Kidney epithelial cell (primary cell): ENCODE results near the gene TACR1. TPM values are rescaled to one million over a fixed set of nuclear protein-coding genes. Genes with fewer than 3 reads are reported as not detected.
A peak's percentile ranks its signal among the peaks of the same experiment; 100 is the strongest.

Source experiments
- DNase-seq: peaks from one replicate; pipeline ENCODE4 v3.0.0-alpha.2; 2010; ENCODE audit warnings: low read depth
- H3K27me3 ChIP-seq: 2 replicates; pipeline ENCODE4 v1.6.0; 2011; ENCODE audit warnings: low read length; ENCODE audit not compliant: control insufficient read depth, insufficient read depth
- H3K36me3 ChIP-seq: 2 replicates; pipeline ENCODE4 v1.5.1; 2011; ENCODE audit warnings: low read length; ENCODE audit not compliant: control insufficient read depth, insufficient read depth
- H3K4me3 ChIP-seq: 2 replicates; pipeline ENCODE4 v1.5.1; 2011; ENCODE audit warnings: low read depth, mild to moderate bottlenecking, control low read depth, low read length
- total RNA-seq: library from RNA; depleted of rRNA; stranded (reverse); fragments of >200 nt; gene quantifications from 2 replicates; pipeline ENCODE4 v1.2.3, GENCODE V29; 2015
- TF ChIP-seq, protein P1 (sequence below): IDR thresholded peaks from 2 replicates; pipeline ENCODE4 v1.5.1; 2011; ENCODE audit warnings: mild to moderate bottlenecking, moderate library complexity, low read length, control low read depth, inconsistent platforms; ENCODE audit not compliant: insufficient read depth, poor library complexity, severe bottlenecking

Gene TACR1
- total RNA-seq, 1 donor from 2014 or later: not detected

- TF ChIP-seq, protein P1, sequence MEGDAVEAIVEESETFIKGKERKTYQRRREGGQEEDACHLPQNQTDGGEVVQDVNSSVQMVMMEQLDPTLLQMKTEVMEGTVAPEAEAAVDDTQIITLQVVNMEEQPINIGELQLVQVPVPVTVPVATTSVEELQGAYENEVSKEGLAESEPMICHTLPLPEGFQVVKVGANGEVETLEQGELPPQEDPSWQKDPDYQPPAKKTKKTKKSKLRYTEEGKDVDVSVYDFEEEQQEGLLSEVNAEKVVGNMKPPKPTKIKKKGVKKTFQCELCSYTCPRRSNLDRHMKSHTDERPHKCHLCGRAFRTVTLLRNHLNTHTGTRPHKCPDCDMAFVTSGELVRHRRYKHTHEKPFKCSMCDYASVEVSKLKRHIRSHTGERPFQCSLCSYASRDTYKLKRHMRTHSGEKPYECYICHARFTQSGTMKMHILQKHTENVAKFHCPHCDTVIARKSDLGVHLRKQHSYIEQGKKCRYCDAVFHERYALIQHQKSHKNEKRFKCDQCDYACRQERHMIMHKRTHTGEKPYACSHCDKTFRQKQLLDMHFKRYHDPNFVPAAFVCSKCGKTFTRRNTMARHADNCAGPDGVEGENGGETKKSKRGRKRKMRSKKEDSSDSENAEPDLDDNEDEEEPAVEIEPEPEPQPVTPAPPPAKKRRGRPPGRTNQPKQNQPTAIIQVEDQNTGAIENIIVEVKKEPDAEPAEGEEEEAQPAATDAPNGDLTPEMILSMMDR: no peak
- H3K4me3 ChIP-seq: no peak overlapping the region
- H3K36me3 ChIP-seq: no peaks in the 10 kb centered on the region
- DNase-seq: no peak
- peaks cover 18% of the 10 kb centered on the region for H3K27me3 ChIP-seq
These were observed 5.5 kb upstream of the TACR1 start for GRCh38 chr2:75204833-75205232.

GRCh38 chr2:75202359-75202758 is 3.0 kb upstream of the TACR1 start:
- DNase-seq: no peak
- Histone ChIP-seq H3K36me3 (no peaks in the 10 kb centered on the region), H3K27me3 (peaks cover 39% of the 10 kb centered on the region), H3K4me3 (no peak overlapping the region)
- TF ChIP-seq, protein P1: no peak

GRCh38 chr2:75200140-75201096 is 1.1 kb upstream of the TACR1 start:
- Histone ChIP-seq H3K4me3 (peak overlapping the region; percentile 3), H3K36me3 (no peaks in the 10 kb centered on the region), H3K27me3 (peaks cover 47% of the 10 kb centered on the region)
- TF ChIP-seq, protein P1: no peak
- DNase-seq: no peak

- H3K36me3 ChIP-seq: no peaks in the 10 kb centered on the region
- no peak overlapping the region for H3K4me3 ChIP-seq
- TF ChIP-seq, protein P1: no peak
- DNase-seq: no peak
- H3K27me3 ChIP-seq: peaks cover 33% of the 10 kb centered on the region
These were observed 4.1 kb downstream of the TACR1 start for GRCh38 chr2:75195076-75195691.

DNA sequence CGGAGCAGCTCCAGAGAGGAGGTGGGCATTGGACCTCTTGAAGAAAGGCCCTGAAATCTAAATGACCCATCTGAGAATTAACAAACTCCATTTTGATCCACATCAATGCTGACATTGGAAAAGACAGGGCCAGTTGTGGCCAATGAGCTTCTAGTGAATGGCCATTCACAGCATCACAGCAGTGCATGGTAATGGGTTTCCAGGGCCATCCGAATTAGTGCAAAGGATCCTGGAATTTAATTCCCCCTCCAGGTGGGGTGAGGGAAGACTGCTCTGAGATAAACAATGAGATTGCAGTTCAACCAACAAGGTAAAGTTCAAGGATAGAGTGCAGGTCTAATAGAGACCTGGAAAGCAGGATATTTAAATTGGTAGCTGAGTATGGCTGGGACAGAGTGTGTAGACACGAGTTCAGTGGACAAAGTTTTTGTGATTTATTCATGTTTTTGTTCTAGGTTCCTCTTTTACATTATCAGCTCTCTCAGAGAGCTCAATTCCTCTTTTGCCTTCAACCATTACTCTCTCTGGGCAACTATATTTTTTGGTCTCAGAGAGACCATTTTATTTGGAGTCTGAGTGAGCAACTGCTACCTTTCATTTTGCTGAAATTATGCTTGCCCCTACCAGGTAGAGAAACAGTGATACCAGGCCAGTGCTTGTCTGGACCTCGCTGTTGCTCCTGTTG is 5.0 kb downstream of the TACR1 start:
- H3K36me3 ChIP-seq: no peaks in the 10 kb centered on the region
- H3K27me3 ChIP-seq: peaks cover 24% of the 10 kb centered on the region
- DNase-seq: no peak
- H3K4me3 ChIP-seq: no peak overlapping the region
- TF ChIP-seq, protein P1: no peak
